ENCODE results near the gene PPIA.
A peak's percentile ranks its signal among the peaks of the same experiment; 100 is the strongest.

PPIA gene

GRCh38 chr7:44767912-44768627 is 28.4 kb upstream of the PPIA start:
- no peak for TF ChIP-seq CTCF (IDR thresholded peaks at IDR 0.05; ENCODE audit: extremely low read depth, insufficient read depth, missing control alignments)
- in situ Hi-C loops (cut with MboI; ENCODE audit: low pct_unique_long_range_greater_than_20kb, low sequenced_read_pairs, unreplicated experiment) = no loop called here
- peak; percentile 84 for DNase-seq (ENCODE audit: low spot score)

GRCh38 chr7:44768628-44769371 is 27.7 kb upstream of the PPIA start:
- DNase-seq (ENCODE audit: low spot score) = no peak

GRCh38 chr7:44769376-44769775 is 27.1 kb upstream of the PPIA start:
- no peak for DNase-seq (ENCODE audit: low spot score)
- TF ChIP-seq CTCF (IDR thresholded peaks at IDR 0.05; ENCODE audit: extremely low read depth, insufficient read depth, missing control alignments) = no peak
- in situ Hi-C loops (cut with MboI; ENCODE audit: low pct_unique_long_range_greater_than_20kb, low sequenced_read_pairs, unreplicated experiment) = no loop called here

More at GRCh38 chr7:44768628-44769371, 27.7 kb upstream of the PPIA start:
- no peak for TF ChIP-seq CTCF (IDR thresholded peaks at IDR 0.05; ENCODE audit: extremely low read depth, insufficient read depth, missing control alignments)
- in situ Hi-C loops (cut with MboI; ENCODE audit: low pct_unique_long_range_greater_than_20kb, low sequenced_read_pairs, unreplicated experiment) = no loop called here

GRCh38 chr7:44769776-44770294 is 26.6 kb upstream of the PPIA start:
- peak; percentile 78 for DNase-seq (ENCODE audit: low spot score)

GRCh38 chr7:44771358-44771757 is 25.1 kb upstream of the PPIA start:
- in situ Hi-C loops (cut with MboI; ENCODE audit: low pct_unique_long_range_greater_than_20kb, low sequenced_read_pairs, unreplicated experiment) = no loop called here
- no peak for TF ChIP-seq CTCF (IDR thresholded peaks at IDR 0.05; ENCODE audit: extremely low read depth, insufficient read depth, missing control alignments)
- DNase-seq (ENCODE audit: low spot score) = no peak

More at GRCh38 chr7:44769776-44770294, 26.6 kb upstream of the PPIA start:
- in situ Hi-C loops (cut with MboI; ENCODE audit: low pct_unique_long_range_greater_than_20kb, low sequenced_read_pairs, unreplicated experiment) = no loop called here
- TF ChIP-seq CTCF (IDR thresholded peaks at IDR 0.05; ENCODE audit: extremely low read depth, insufficient read depth, missing control alignments) = no peak

- DNase-seq (ENCODE audit: low spot score) = no peak
- TF ChIP-seq CTCF (IDR thresholded peaks at IDR 0.05; ENCODE audit: extremely low read depth, insufficient read depth, missing control alignments) = no peak
- in situ Hi-C loops (cut with MboI; ENCODE audit: low pct_unique_long_range_greater_than_20kb, low sequenced_read_pairs, unreplicated experiment) = no loop called here
These were observed 24.0 kb upstream of the PPIA start for GRCh38 chr7:44772440-44772839.
